Fibroblast of the aortic adventitia (primary cell): Measurements from ENCODE around the gene MRTFA. TPM values are rescaled to one million over a fixed set of nuclear protein-coding genes. Genes with fewer than 3 reads are reported as not detected.
"Not testable (repeated sequence)": the region's sequence is repeated elsewhere in the genome, so short reads cannot be mapped to it uniquely, and the experiment has no call there.

Experiments used
- DNase-seq: peaks from one replicate; pipeline ENCODE4 v3.0.0-alpha.2; 2010; ENCODE audit warnings: low read depth
- H3K4me3 ChIP-seq: 2 replicates; pipeline ENCODE4 v1.5.1; 2011; ENCODE audit warnings: low read depth, mild to moderate bottlenecking, control low read depth, low read length, moderate library complexity
- total RNA-seq: library from RNA; depleted of rRNA; stranded (reverse); fragments of >200 nt; gene quantifications from 2 replicates; pipeline ENCODE4 v1.2.3, GENCODE V29; 2012; ENCODE audit warnings: low replicate concordance
- TF ChIP-seq, protein P1 (sequence below): IDR thresholded peaks from 2 replicates; pipeline ENCODE4 v1.5.1; 2011; ENCODE audit warnings: mild to moderate bottlenecking, low read length, control low read depth, inconsistent platforms; ENCODE audit not compliant: insufficient read depth

The MRTFA gene
- total RNA-seq, 1 donor: 25.8 TPM

DNA sequence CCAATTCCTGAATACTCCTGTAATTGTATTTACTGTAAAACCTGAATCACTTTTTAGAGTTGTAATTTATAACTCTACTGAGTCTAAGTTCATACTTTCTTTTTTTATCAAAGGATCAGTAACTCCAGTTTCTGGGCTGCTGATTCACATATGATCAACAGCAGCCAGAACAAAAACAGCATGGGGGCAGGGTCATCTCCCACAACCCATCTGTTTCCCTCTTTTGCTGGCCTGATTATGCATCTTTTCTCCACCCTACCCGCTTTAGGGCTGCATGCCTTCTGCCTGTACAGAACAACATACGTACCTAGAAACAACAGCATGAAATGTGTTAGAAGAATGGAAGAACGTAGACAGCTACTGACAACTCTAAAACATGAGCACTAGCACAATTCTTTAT lies 76.0 kb downstream of the MRTFA start:
- TF ChIP-seq, protein P1, sequence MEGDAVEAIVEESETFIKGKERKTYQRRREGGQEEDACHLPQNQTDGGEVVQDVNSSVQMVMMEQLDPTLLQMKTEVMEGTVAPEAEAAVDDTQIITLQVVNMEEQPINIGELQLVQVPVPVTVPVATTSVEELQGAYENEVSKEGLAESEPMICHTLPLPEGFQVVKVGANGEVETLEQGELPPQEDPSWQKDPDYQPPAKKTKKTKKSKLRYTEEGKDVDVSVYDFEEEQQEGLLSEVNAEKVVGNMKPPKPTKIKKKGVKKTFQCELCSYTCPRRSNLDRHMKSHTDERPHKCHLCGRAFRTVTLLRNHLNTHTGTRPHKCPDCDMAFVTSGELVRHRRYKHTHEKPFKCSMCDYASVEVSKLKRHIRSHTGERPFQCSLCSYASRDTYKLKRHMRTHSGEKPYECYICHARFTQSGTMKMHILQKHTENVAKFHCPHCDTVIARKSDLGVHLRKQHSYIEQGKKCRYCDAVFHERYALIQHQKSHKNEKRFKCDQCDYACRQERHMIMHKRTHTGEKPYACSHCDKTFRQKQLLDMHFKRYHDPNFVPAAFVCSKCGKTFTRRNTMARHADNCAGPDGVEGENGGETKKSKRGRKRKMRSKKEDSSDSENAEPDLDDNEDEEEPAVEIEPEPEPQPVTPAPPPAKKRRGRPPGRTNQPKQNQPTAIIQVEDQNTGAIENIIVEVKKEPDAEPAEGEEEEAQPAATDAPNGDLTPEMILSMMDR: no peak
- peak; percentile 42 for DNase-seq
- H3K4me3 ChIP-seq: no peak overlapping the region

DNA sequence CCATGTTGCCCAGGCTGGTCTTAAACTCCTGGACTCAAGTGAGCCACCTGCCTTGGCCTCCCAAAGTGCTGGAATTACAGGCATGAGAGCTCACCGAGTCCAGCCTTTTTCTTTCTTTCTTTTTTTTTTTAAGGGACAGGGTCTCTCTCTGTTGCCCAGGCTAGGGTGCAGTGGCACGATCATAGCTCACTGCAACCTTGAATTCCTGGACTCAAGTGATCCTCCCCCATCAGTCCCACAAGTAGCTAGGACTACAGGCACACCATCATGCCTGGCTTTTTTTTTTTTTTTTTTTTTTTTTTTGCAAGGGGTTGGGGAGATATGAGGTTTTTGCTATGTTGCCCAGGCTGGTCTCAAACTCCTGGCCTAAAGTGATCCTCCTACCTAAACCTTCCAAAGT lies 78.5 kb downstream of the MRTFA start:
- TF ChIP-seq, protein P1: no peak
- DNase-seq: no peak
- no peak overlapping the region for H3K4me3 ChIP-seq

DNA sequence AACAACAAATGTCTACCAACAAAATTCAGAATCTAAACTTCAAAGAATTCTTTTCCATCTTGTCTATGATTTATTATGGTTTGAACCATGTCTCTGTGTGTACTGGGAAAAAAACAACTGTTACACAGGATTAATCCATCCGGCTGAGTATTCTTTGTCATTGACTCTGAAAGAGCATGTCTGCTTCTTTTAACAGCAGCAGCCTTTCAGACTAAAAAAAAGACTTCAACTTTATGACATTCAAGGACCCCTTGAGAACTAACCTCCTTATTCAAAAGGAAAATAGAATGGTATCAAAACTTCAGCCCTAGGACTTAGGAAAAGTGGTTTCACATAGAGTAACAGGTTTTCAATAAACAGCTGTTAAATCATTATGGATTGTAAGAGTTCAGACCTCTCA lies 79.9 kb downstream of the MRTFA start:
- no peak overlapping the region for H3K4me3 ChIP-seq
- no peak for DNase-seq
- TF ChIP-seq, protein P1: no peak

DNA sequence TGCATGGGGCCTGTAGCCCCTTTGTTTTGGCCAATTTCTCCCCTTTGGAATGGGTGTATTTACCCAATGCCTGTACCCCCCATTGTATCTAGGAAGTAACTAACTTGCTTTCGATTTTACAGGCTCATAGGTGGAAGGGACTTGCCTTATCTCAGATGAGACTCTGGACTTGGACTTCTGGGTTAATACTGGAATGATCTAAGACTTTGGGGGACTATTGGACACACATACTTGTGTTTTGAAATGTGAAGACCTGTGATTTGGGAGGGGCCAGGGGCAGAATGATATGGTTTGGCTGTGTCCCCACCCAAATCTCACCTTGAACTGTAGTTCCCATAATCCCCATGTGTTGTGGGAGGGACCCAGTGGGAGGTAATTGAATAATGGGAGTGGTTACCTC lies 82.5 kb downstream of the MRTFA start:
- DNase-seq: not testable (repeated sequence)

DNA sequence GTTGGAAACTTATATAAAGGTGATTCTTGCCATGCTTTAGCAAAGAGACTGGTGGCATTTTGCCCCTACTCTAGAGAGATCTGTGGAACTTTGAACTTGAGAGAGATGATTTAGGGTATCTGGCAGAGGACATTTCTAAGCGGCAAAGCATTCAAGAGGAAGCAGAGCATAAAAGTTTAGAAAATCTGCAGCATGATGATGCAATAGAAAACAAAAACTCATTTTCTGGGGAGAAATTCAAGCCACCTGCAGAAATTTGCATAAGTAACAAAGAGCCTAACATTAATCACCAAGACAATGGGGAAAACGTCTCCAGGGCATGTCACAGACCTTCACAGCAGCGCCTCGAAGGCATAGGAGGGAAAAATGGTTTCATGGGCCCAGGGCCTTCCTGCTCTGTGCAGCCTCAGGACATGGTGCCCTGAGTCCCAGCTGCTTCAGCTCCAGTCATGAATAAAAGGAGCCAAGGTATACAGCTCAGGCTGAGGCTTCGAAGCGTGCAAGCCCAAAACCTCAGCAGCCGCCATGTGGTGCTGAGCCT lies 83.4 kb downstream of the MRTFA start:
- TF ChIP-seq, protein P1: no peak
- H3K4me3 ChIP-seq: no peak overlapping the region
- DNase-seq: no peak

More for the DNA sequence above, 82.5 kb downstream of the MRTFA start:
- not testable (repeated sequence) for H3K4me3 ChIP-seq

DNA sequence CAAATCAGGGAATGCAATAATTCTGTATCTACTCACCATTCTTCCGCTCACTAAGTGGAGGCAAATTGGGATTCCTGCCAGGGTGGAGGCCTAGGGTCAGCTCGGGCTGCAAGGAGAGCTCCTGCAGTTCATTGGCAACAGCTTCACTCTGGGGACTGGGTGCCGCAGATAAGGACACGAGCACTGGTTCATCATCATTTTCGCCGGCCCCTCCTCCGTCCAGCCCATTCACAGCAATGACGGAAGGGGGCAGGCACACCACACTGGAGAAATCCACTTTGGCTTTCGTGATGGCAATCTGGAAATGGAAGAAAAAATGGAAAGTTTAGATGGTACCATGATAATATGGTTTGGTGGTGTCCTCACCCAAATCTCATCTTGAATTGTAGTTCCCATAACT lies 84.4 kb downstream of the MRTFA start:
- DNase-seq: no peak
- TF ChIP-seq, protein P1: no peak
- H3K4me3 ChIP-seq: no peak overlapping the region

DNA sequence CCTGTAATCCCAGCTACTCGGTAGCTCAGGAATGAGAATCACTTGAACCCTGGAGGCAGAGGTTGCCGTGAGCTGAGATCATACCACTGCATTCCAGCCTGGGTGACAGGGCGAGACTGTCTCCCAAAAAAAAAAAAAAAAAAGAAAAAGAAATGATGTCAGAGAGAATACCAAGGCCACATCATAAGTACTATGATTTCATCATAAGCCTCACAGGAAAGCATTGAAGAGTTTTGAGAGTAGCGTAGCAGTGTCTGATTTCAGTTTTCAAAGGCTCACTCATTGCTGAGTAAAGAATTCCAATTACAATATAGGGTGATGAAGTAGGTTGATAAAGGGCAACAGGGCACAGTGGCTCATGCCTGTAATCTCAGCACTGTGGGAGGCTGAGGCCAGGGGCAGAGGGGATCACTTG lies 88.8 kb downstream of the MRTFA start:
- no peak overlapping the region for H3K4me3 ChIP-seq
- TF ChIP-seq, protein P1: no peak
- no peak for DNase-seq
